DMS53 treated with DMSO at 0.1 percent for 48 hours (cell line): Measurements from ENCODE around the gene ANKZF1.
"Not testable (repeated sequence)": the region's sequence is repeated elsewhere in the genome, so short reads cannot be mapped to it uniquely, and the experiment has no call there.

Experiments
- DNase-seq: peaks from one replicate; lab custom pipeline; 2025; ENCODE audit not compliant: unreplicated experiment; lab: John Stamatoyannopoulos, UW

The ANKZF1 gene

DNA sequence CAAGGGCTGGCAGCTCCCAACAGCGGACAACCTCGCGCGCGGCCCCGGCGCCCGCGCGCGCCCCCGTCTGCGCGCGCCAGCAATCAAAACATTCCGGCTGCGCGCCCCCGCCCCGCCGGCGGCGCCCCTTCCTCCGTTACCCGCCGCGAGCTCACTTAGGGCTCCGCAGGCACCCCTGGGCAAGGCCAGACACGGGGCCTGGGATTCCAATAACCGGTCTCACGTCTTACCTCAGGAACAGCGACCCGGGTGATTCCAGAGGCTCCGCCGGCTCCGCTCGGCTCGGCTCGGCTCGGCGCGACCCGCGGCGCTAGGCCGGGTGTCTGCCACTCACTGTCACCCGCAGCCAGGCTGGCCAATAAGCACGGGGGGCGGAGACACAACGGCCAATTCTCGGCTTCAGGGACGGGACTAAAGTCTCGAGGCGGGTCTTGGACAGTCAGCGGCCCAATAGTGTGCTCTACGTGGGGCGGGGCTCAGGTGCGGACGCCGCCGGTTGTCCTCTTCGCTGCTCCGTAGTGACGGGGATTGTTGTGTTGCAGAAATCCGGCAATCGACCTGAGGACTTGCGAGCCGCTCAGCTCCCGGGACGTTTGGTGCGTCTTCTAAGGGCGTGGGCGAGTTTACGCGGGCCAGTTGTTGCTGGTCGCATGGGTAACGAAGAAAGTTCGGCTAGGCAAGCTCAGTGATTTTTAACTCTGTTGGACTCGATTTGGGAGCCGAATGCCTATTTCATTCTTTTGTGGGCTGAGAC lies at the start of gene ANKZF1, which contains the start of gene ATG9A:
TSS of gene ANKZF1 (plus strand) at position 502 of the 754 bp plus-strand sequence. CDS start 452 bp downstream, outside the sequence.
TSS of gene ATG9A (minus strand) at position 332 of the 754 bp plus-strand sequence. CDS start 1,612 bp downstream, outside the sequence.
- DNase-seq: peak; percentile 95

DNA sequence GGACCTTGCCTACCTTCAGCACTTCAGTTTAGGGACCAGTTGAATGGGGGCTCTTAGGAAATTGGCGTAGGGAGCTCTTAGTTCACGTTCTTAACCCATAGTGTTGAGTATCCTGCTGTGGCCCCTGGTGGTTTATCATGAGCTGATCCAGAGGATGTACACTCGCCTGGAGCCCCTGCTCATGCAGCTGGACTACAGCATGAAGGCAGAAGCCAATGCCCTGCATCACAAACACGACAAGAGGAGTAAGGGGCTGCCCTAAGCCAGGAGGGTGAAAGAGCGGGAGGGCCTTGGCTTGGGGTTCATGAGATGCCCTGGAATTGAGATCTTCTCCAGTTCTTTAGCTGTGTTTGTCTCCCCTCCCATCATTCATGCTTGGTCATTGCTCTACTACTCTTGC lies 48.6 kb upstream of the ANKZF1 start:
- no peak for DNase-seq

- no peak for DNase-seq
These were observed 48.1 kb upstream of the ANKZF1 start for GRCh38 chr2:219181531-219181930.

- DNase-seq: no peak
These were observed 47.1 kb upstream of the ANKZF1 start for GRCh38 chr2:219182331-219183150.

DNA sequence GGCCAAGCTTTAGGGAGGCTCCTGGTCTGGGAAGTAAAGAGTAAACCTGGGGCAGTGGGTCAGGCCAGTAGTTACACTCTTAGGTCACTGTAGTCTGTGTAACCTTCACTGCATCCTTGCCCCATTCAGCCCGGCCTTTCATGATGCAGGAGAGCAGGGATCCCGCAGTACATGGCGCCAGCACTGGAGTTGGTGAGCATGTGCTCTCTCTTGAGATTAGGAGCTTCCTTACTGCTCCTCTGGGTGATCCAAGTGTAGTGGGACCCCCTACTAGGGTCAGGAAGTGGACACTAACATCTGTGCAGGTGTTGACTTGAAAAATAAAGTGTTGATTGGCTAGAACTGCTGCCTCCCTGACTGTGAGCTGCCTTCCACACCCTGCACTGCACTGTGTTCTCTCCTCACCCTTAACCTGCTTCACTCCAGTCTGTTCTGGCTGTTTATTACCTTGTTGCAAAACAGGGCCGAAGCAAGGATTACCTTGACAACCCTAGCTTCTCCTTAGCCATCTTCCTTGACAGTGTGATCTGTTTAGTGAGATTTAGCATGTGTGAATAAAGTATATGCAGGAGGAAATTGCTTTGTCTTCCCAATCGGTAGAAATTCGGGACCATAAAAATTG lies 46.3 kb upstream of the ANKZF1 start:
- no peak for DNase-seq

- no peak for DNase-seq
These were observed 45.5 kb upstream of the ANKZF1 start for GRCh38 chr2:219184121-219184520.

GRCh38 chr2:219186754-219187456 lies 42.7 kb upstream of the ANKZF1 start:
- DNase-seq: no peak

GRCh38 chr2:219197388-219197787 lies 32.2 kb upstream of the ANKZF1 start:
- no peak for DNase-seq

DNA sequence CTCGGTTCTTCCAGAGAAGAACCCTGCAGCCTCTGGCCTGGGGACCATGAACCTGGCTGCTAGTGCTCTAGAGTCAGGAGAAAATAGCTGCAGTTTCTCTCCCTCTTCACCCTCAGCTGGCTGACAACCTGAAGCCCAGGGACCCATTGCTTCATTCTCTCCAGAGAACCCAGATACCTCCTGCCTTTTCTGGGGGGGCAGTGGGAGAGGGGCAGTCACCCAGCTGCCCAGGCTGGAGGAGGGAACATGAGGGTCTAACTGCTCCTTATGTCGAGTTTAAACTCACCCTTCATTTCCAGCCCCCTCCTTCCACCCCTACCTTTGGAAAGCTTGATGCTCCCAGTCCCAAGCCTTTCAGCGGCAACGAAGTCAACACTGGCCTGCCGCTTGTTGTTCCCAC lies 30.6 kb upstream of the ANKZF1 start:
- DNase-seq: no peak

GRCh38 chr2:219199470-219200211 lies 30.0 kb upstream of the ANKZF1 start:
- no peak for DNase-seq

DNA sequence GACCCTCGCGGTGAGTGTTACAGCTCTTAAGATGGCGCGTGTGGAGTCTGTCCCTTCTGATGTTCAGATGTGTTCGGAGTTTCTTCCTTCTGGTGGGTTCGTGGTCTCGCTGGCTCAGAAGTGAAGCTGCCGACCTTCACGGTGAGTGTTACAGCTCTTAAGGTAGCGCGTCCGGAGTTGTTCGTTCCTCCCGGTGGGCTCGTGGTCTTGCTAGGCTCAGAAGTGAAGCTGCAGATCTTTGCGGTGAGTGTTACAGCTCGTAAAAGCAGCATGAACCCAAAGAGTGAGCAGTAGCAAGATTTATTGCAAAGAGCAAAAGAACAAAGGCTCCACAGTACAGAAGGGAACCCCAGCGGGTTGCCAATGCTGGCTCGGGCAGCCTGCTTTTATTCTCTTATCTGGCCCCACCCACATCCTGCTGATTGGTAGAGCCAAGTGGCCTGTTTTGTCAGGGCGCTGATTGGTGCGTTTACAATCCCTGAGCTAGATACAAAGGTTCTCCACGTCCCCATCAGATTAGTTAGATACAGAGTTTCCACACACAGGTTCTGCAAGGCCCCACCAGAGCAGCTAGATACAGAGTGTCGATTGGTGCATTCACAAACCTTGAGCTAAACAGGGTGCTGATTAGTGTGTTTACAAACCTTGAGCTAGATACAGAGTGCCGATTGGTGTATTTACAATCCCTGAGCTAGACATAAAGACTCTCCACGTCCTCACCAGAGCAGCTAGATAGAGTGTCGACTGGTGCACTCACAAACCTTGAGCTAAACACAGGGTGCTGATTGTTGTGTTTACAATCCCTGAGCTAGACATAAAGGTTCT lies 28.9 kb upstream of the ANKZF1 start:
- not testable (repeated sequence) for DNase-seq

DNA sequence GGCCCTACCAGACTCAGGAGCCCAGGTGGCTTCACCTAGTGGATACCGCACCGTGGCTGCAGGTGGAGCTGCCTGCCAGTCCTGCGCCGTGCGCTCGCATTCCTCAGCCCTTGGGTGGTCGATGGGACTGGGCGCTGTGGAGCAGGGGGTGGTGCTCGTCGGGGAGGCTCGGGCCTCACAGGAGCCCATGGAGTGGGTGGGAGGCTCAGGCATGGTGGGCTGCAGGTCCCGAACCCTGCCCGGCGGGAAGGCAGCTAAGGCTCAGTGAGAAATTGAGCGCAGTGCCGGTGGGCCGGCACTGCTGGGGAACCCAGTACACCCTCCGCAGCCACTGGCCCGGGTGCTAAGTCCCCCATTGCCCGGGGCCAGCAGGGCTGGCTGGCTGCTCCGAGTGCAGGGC lies 28.3 kb upstream of the ANKZF1 start:
- not testable (repeated sequence) for DNase-seq

DNA sequence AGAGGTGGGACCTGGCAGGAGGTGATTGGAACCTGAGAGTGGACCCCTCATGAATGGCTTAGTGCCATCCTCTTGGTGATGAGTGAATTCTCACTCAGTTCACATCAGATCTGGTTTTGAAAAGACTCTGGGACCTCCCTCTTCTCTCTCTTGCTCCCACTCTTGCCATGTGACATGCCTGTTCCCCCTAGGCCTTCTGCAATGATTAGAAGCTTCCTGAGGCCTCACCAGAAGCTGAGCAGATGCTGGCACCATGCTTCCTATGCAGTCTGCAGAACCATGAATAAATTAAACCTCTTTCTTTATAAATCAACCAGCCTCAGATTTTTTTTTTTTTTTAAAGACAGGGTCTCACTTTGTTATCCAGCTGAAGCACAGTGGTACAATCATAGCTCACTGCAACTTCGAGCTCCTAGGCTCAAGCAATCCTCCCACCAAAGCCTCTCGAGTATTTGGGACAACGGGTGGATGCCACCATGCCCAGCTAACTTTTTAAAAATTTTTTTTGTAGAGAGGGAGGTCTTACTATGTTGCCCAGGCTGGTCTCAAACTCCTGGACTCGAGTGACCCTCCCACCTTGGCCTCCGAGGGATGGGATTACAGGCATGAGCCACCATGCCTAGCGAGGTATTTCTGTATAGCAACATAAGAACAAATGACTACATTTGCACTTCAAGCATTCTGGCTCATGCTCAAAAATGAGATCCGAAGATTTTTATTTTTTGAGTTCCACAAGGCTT lies 25.0 kb upstream of the ANKZF1 start:
- DNase-seq: no peak

DNA sequence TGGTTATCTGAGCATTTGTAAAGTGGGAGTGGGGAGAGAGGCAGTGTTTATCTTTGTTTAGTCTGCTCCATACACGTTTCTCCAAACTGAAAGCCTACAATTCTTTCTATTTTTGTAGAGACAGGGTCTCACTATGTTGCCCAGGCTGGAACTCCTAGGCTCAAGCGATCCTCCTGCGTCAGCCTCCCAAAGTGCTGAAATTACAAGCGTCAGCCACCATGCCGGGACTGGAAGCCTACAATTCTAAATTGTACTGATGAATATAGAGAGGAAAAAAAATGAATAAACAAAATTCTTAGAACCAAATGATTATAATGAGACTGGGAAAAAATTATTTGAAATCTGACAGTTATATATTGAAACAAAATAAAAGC lies 24.5 kb upstream of the ANKZF1 start:
- DNase-seq: no peak

GRCh38 chr2:219205981-219206327 lies 23.7 kb upstream of the ANKZF1 start:
- no peak for DNase-seq

DNA sequence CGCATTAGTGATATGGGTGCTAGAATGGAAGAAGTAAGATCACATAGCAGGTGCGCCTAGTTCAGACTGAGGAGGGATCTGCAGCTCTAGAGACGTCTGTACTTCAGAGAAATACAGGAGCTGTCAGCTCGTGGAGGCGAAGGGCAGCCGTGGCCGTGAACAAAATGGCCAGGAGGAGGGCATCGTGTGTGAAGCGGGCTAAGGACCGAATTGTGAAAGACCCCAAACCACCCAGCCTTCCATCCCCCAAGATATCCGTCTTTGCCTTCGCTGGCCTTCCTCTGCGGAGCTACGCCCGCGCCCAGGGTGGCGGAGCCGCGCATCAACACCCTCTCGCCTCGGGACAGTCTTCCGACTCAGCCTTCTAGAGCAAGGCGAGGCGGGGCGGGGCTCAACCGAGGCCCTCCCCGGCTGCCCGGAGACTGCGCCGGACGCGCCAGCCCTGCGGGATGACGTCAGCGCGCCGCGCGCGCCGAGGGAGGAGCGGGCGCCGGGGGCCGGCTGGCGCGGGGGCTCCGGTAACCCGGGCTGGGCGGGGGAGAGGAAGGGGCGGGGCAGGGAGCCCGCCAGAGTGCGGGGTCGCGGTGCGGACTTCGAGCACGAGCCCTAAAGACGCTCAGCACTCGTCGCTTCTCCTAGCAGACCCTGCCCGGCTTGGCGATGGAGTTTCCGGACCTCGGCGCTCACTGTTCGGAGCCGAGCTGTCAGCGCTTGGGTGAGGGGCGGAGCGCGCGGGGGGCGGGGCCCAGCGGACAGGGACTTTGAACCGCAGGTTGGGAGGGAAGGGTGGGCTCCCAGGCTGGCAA lies 23.1 kb upstream of the ANKZF1 start, which contains the start of gene ZFAND2B:
TSS of gene ZFAND2B (plus strand) at position 455 of the 806 bp plus-strand sequence. CDS start at position 661, 206 bp downstream.
- DNase-seq: peak; percentile 75

- peak; percentile 41 for DNase-seq
These were observed 22.3 kb upstream of the ANKZF1 start for GRCh38 chr2:219207134-219207883.
